ENCODE measurements around the gene VSX1. TPM values are rescaled to one million over a fixed set of nuclear protein-coding genes. Genes with fewer than 3 reads are reported as not detected.

VSX1 gene
- total RNA-seq, 1 donor from 2014 or later, result not detected

DNA sequence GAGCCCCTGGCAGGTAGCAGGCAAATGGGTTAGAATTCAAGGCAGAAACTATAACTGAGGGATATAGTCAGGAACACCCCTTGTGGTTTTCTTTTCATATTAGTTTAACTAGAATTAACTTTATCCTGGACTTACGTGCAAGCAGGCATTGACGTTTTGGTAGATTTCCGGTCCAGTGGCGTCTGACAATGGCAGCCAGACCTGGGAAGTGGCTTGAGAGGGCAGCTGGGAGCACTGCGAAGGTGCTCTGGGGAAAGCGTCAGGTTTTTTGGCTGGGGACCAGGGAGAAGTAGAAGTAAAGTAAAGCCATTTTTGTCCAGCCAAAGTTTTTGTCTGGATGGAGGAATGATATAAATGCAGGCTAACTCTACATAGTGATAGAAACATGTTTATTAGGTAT, 15.6 kb downstream of the VSX1 start:
- intact Hi-C loops (cut with micrococcal nuclease), result no loop called here

DNA sequence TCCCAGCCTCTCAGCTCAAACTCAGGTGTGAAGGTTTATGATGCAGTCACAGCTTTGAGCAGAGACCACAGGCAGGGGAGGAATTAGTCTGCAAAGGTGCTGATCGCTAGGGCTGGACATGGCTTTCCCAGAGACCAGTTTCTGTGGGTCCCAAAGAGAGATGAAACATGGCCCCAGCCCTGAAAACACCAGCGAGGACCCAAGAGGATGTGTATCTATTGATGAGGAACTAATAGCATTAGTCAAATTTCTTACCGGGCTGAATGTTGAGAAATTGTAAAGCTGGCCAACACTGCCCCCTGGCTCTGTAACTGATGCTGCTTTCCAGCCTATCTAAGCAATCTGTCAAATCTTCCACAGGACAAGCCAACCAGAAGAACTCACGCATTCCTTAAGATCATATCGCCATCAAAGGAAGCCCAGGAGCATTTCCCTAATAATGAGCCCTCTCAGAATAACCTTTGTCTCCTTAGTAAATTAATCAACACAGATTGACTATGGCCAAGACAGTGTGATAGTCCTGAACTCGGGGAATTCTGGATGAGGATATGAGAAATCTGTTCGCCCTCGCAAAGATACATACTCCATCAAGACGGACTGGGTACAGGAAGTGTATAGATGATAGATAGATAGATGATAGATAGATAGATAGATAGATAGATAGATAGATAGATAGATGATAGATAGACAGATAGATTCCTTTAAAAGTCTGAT, 16.2 kb downstream of the VSX1 start:
- intact Hi-C loops (cut with micrococcal nuclease), result loop anchor here (1.0 kb wide), 1 partner anchor 70 kb away; no protein-coding TSS in a partner anchor

DNA sequence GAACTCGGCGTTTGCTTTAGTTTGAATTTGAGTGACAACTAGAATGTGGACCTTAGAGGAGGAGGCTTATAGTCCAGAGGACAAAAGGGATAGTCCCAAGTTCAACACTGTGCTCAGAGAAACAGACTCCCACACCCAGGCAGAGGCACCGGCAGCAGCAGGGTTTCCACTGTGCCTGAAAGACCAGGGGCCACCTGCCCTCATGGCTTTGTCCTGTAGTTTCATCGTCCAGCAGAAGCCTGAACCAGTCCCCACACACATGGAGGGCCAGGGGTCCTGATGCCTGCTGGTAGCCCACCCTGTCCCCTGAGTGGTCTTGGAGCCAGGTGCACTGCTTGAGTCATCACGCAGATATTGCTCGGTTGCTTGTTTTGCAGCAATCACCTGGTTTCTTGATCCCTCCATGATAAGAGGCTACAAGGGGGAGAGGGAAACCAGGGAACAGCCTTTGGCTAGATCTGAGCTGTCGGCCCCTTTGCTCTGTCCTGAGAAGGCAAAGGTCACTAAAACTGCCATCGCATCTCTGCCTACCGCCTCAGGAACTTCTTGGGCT, 16.8 kb downstream of the VSX1 start:
- intact Hi-C loops (cut with micrococcal nuclease), result loop anchor here (1.0 kb wide), 1 partner anchor 70 kb away; no protein-coding TSS in a partner anchor

DNA sequence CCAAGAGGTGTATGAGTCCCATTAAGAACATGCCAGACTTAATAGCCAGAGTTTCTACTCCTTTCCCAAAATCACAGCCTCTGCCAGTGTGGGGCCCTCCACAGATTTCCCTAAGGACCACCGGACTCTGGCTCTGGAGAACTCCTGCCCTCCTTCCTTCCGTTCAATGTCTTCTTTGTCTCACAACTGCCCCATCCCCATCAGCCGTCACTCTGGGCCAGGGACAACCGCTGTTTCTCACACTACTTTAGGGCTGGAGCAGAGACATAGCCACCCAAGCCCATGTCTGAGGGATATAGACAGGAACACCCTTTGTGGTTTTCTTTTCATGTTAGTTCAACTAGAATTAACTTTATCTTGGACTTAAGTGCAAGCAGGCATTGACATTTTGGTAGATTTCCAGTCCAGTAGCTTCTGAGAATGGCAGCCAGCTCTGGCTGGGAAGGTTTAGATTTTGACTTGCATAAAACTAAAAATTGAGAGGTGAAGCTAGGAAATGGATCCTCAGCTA, 17.3 kb downstream of the VSX1 start:
- intact Hi-C loops (cut with micrococcal nuclease), result loop anchor here (1.0 kb wide), 1 partner anchor 69 kb away; no protein-coding TSS in a partner anchor

DNA sequence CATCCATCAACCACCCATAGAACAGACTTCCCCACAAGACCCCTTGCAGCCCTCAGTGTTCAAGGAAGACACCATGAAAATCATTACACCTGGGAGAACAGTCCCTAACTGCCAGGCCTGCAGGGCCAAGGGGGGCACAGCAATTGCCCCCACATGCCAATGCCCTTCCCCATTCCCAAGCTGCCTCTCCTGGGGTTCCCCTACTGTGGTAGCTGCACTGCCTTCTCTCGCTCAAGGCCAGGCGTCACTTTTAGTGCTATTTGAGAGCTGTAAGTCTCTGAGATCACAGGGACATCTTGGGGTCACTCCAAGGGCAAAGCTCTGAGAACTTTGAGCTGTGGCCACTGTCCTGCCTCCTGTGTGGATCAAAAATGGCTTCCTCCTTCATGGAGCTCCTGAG, 18.0 kb downstream of the VSX1 start:
- intact Hi-C loops (cut with micrococcal nuclease), result no loop called here

DNA sequence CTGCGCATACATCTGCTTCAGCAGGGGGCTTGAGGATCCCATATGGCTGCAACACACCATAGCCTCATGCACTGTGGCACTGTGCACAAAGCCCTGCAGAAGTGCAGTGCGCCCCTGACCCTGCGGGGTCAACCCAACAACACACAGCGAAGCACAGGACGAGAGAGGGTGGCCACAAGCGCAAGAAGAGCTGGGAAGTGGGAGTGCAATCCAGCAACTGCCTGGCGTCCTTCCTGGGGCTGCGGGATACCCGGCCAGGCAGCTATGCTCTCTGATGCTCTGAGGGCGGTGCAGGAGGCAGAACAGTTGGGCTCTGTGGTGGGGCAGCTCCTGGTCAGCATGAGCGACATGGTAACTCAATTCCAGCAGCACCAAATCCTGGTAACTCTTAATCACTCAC, 18.4 kb downstream of the VSX1 start:
- intact Hi-C loops (cut with micrococcal nuclease), result no loop called here

DNA sequence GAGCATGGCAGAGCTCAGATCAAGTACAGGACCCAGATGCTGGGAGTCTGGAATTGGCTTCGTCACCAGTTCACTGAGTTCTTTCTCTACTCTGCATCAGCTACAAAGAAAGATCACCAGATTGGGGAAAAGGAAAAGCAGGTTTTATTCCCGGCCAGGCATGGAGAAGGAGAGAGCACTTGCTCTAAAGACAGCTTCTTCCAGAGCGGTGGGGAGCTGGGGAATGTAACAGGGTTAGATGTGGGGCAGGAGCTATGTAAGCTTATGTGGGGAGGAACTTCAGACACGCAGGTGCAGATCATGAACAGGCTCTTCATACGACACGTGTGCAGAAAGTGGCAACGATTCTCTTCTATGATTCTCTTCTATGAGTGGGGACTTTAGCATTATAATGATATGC, 19.1 kb downstream of the VSX1 start:
- intact Hi-C loops (cut with micrococcal nuclease), result no loop called here

DNA sequence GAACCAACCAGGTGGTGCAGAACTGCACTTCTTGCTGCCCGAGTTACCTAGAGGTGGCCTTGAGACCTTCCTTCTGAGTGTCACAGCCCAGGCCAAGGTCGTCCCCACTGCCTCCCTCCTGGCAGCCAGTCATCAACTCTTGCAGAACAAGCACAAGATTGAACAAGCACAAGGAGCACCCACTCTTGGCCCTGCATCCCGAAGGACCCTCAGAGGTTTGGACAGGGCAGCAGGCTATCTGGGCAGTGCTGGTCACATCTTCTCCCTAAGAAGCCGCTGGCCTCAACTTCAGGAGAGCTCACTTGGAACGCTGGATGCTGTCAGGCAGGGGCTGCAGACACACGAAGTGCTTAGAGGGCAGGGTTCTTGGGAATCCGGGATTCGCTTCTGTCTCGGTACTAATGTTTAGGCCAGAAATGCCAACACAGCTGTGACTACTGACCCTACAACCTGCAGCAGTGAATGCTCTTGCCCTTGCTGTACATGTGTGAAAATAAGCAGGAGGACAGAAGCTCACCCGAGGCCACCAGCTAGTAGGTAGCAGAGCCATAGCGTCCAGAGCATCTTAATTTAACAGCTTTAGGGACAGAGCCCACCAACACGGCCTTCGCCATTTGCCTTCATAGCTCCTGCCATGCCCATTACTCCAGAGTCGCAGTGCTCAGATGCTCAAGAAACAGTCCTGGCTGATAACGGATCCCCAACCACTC, 20.0 kb downstream of the VSX1 start:
- intact Hi-C loops (cut with micrococcal nuclease), result no loop called here

DNA sequence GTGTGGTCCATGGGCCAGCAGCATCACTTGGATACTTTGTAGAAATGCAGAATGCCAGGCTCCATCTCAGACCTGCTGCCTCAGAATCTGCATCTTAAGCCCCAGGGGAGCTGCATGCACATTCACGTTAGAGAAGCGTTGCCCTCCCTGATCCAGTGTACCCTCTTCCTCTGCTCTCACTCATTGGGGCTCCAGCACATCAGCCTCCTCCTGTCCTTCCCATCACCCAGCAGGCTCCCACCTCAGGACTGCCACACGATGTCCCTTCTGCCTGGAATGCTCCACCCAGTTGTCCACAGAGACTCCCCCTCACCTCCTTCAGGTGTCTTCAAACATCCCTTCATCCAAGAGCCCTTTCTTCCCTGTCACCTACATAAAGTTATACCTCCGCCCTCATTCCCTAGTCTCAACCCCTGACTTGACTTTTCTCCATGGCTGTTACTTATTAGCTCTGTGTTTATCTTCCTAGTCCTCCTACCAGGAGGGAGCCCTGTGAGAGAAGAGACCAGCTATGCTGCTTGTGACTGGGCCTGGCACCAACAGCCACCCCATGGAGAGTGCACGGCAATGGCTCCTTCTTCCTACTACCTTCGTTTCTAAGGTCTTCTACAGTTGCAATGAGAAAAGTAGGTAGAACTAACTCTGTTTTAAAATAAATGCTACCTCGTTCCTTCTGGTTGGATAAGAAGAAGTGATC, 20.7 kb downstream of the VSX1 start:
- intact Hi-C loops (cut with micrococcal nuclease), result no loop called here

DNA sequence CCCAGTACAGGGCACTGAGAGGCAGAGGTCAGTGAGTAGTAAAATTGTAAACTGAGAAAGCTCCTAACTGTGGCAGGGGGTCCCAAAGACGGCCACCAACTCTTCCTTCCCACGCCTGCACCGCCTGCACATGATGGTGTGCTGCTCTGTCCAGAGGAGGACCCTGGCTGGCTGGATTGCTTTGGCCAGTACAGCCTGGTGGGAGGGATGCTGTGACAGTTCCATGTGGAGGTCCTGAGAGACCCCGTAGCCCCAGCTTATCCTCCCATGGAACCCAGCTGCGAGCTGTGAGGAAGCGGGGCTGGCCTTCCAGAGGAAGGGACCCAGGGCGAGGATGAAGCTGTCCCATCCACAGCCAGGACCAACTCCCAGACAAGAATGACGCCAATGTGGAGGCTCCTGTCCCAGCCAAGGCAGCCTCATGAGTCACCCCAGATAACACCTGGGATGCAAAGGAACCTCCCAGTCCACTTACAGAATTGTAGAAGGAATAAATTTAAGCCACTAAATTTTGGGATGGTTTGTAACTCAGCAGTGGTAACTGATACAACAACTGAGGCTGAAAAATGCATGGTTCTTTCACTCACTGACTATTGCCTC, 22.0 kb downstream of the VSX1 start:
- intact Hi-C loops (cut with micrococcal nuclease), result loop anchor here (5.0 kb wide), 3 partner anchors 128 to 347 kb away; partner anchors contain the start of genes GINS1 and PYGB

DNA sequence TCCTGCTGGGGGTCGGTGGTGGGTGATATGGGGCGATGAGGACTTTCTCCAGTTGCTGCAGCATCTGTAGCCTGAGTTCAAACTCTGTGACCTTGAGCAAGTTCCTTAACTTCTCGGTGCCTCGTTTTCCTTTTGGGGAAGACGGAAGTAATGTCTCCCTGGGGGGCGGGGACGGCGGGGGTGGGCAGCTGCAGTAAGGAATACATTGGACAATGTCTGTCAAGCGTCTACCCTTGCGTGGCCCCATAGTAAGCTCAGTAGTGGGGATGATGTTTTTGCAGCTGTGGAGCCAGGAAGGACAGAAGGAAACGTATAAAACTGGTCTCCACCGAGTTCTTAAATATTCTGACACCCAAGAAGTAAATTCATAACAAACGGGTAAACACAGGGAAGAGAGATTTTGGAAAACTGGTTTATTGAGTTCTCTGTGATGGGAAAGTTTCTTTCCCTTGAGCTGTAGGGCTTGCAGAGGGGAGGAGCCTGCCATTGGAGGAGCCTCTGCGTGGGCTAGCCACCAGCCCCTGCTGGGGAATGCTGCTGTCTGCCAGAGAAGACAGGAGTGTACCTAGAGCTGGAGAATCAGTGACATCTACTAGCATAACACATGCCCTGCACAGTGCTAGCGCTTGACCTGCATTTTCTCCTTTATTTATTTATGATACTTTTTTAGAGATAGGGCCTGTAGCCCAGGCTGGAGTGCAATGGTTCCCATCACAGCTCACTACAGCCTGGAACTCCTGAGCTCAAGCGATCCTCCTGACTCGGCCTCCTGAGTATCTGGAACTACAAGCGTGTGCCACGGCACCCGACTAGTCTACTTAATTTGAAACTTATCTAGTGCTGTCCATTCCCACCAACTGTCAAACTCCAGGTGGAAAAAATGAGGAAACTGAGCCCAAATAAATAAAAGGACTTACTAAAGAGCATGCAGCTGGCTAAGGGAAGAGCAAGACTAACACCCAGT, 22.8 kb downstream of the VSX1 start:
- intact Hi-C loops (cut with micrococcal nuclease), result loop anchor here (1.0 to 5.0 kb wide), 4 partner anchors 67 to 348 kb away; partner anchors contain the start of genes APMAP, GINS1 and PYGB

DNA sequence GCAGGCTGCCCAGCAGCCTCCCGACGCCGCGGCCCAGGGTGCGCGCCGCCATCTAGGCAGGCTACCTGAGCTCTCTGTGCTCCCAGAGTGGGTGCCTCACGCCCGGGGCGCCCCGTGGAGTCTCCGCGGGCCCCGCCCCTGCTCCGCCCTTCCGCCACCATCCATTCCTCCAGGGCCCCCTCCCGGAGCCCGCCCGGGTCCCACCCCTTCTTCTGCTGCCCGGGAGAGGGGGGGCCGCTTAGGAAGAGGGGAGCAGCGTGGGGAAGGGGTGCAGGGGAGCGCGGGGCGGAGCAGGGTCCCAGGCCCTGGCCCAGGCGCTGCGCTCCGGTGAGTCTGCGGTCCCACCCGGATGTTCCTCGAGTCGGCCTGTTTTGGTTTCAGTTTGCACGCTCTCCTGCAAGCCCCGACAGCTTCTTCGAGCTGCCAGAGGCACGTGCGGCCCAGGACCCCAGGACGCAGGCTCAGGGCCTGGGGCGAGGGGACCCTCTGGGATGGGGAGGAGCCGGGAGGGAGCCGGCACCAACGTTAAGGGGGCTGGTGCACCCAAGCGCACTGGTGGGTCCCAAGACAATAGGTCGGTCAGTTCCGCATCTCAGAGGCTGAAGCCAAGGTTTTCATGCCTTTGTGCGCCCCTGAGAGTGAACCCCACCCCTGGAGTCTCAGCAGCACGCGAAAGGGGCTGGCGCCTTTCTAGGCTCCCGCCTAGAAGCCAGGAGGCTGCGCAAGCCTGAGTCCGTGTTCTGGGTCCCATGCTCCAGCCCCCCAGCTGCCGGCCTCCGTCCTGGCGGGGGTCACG, 23.7 kb downstream of the VSX1 start, which contains the start of gene ACSS1:
Gene ACSS1, minus strand, starts transcription at position 89 of the 796 bp plus-strand sequence. Its CDS starts 37 bp downstream, at position 52.
- intact Hi-C loops (cut with micrococcal nuclease), result loop anchor here (1.0 to 5.0 kb wide), 4 partner anchors 66 to 349 kb away; partner anchors contain the start of genes APMAP, GINS1 and PYGB

DNA sequence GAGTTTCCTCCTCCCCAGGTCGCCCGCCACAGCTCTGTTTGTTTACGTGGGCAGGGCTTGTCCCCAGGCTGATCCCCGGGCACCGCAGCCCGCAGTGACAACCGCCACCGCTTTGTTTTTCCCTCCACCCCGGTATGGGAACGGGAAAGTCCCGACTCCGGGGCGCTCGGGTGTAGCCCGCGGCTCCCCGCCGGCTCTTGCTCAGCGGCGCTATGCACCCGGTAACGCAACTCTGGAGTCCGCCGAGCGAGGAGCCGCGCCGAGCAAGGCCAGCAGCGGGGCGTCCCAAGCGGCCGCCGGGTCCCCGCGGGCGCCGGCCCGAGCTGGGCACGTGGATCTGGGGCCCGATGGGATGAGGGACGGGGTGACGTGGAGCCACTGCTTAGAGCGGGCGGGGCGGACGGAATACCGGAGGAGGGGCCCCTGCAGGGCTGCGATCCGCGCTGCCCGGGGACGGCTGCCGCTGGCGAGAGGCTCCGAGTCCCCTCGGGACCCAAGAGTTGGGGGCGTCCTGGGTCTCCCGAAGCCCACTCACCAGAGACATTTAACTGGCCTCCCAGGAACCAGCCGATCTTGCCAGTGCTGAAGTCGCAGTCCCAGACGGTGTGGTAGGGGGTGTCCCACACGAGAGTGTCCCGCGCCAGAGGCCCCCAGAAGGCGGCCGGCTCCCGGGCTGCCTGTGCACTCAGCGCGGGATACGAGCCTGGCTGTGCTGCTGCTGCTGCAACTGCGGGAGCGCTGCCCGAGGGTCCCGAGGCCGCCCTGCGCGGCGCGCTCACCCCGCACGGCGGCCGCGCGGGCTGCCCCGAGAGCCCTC, 24.5 kb downstream of the VSX1 start:
- intact Hi-C loops (cut with micrococcal nuclease), result loop anchor here (1.0 to 5.0 kb wide), 8 partner anchors 15 to 350 kb away; partner anchors contain the start of genes ABHD12, APMAP, CST7 and ENTPD6

DNA sequence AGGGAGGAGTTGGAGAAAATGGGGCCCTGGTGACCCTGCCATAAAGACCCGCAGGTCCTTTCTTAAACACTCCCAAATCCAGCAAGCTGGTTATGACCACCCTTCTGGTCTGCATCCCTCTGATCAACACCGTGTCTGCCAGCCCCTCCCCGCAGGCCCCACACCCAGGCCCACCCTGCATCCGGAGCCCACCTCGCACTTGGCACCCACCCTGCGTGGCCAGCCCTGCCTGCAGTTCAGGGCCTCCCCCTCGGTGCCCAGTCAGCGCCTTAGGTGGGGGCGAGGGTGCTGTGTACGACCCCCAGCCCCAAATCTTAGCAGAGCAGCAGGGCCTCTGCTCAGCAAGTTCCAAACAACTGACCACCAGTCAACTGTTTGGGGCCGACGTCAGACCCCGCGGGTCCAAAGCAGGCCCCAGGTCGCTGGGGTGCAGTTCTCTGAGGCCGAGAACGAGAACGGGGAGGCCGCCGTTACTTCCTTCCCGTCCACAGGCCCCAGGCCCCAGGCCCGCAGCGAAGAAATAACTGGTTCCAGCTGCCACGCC, 25.2 kb downstream of the VSX1 start:
- intact Hi-C loops (cut with micrococcal nuclease), result loop anchor here (1.0 to 5.0 kb wide), 7 partner anchors 14 to 351 kb away; partner anchors contain the start of genes ABHD12, CST7, ENTPD6 and GINS1

DNA sequence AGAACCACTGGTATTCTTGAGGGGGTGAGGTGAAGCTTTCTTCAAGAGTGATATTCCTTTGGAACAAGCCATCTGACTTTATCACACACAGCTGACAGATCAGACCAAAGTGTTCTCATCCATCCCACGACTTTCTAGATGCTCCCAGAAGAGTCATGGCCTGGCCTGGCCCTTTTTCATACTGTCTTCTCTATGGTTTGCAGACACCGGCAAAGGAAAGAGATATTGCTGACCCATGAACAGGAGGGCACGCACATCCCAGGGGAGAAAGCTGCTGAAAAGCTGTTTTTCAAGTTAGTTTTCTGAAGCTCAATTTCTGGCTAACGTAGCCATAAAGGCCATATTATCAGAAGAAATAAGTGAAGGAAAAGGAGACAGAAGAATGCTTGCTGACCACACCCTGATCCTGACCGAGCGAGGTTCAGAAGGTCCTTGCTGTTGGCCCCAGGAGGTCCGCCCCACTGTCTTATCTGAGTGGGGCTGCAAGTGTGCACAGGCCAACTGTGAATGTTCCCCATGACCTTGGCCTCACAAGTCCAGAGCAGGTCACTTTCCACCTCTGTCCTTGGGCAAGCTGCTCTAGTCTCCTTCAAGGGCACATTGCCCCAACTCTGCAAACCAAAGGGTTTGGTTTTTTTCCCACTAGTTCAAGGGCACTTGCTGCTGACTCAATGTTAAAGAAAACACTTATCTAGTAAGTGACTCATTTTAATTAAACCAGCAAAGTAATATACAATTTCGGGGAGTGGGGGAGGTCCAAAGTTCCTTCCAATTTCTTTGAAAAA, 26.0 kb downstream of the VSX1 start:
- intact Hi-C loops (cut with micrococcal nuclease), result loop anchor here (2.0 to 5.0 kb wide), 4 partner anchors 13 to 351 kb away; partner anchors contain the start of genes GINS1 and PYGB

DNA sequence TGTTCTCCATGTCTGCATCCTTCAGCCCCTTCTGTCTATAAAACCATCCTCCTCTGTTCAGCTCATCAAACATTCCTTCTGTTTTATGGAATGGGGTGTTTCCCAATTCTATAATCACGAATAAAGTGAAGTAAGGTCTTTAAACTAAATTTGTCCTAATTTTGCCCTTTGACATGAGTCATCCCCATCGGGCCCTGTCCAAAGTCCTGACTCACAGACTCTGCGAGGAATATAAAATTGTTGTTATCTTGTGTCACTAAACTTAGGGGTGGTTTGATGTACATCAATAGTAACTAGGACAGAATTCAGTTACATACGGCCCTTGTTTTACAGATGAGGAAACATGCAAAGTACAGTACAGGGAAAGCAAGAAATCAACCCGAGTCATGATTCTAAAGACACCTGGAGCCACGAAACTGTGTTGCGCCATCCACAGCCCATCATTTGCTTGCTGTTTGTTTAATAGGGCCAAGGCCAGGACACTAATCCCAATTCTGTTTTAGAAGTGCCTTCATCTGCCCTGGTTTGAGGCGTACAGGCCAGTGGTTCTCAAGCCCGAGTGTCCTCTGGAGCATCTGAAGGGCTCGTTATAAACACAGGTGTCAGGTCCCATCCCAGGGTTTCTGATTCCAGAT, 26.8 kb downstream of the VSX1 start:
- intact Hi-C loops (cut with micrococcal nuclease), result loop anchor here (5.0 kb wide), 3 partner anchors 123 to 352 kb away; partner anchors contain the start of genes GINS1 and PYGB
